Measurements from ENCODE around the gene SLC19A1.

Gene SLC19A1

DNA sequence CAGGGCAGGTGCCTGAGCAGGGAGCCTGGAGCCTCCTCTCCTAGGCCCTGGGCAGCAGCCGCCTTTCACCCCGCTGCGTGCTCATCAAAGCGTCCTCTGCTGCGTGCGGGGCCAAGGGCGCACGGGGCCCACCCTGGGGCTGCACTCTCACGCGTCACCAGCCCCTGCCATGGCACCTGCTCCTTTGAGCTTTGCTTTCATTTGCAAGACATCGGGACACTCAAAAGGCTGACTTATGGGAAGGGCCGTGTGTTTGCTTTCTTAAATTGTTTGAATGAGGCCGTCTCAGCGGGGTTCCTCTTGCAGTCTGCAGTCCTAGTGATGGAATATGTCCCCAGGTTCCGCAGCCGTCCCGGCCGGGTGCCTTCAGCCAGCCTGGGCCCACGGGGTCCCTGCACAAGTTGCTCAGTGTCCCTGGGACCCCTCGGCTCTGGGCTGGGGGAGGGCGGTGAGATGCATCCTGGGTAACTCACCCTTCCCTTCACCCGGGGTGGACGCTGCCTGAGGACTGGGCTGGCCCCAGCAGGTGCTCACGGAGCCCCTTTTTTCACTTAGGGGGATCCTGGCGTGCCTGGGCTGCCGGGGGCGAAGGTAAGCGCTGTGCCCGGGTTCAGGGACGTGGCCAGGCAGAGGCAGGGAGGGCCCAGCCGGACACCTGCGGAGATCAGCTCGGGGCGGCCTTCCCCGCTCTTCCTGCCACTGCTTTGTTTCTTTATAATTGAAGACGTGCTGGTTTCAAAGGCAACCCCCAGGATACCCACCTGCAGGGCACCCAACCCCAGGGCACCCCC, 53.1 kb downstream of the SLC19A1 start:
- DNase-seq, result no peak

DNA sequence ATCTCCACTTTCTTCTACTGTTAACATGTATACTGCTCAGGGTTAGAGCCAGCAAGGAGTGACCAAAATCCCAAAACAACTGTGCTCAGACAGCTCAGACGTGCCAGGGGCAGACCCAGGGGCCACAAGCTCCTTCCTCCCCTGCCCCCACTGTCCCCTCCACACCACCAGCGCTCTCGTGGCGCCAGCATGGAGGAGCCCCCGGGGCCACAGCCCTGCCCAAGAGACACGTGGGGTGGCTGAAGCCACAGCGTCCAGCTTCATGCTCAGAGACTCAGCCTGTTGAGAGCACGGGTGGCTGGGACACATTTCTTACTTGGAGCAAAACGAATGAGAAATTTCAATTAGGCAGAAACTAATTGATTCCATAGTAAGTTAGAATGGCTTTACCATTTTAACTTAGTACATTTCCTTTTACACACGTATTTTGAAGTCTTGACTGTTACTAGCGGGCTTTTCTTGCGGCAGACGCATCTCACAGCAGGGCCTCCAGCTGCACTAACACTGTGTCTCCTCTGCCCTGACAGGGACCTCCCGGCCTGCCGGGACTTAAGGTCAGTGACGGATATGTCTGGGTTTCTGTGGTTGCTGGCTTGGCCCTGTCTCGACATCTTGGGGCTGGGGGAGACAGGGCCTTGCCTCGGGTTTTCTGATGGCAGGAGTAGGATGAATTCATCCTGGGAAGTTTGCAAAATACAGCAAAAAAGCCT, 54.2 kb downstream of the SLC19A1 start:
- DNase-seq, result no peak

DNA sequence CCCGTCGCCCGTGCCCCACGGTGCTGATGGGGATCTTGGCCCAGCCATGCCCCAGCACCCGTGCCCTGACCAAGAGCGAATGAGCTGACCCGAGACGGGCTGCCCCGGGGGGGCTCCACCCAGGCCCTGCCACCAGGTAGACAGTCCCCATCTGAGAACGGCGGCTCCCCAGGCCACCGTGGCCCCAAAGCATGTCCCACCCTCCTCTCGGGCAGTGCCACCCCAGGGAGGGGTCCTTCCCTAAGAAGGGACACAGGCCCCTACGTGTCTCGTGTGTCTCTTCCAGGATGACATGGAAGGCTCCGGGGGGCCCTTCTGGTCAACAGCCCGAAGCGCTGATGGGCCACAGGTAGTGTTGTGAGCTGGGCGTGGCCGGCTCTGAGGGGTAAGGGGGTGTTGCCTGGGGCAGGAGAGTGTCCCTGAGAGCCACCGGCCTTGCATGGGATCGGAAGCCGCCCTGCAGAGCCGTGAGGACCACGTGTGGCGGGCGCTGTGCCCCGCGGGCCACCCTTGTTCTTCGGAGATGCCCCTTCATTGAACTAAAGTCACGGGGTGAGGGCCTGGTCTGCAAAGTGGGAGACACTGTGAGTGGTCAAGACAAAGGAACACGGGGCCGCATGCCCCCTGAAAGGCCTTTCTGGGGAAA, 55.0 kb downstream of the SLC19A1 start:
- no peak for DNase-seq

DNA sequence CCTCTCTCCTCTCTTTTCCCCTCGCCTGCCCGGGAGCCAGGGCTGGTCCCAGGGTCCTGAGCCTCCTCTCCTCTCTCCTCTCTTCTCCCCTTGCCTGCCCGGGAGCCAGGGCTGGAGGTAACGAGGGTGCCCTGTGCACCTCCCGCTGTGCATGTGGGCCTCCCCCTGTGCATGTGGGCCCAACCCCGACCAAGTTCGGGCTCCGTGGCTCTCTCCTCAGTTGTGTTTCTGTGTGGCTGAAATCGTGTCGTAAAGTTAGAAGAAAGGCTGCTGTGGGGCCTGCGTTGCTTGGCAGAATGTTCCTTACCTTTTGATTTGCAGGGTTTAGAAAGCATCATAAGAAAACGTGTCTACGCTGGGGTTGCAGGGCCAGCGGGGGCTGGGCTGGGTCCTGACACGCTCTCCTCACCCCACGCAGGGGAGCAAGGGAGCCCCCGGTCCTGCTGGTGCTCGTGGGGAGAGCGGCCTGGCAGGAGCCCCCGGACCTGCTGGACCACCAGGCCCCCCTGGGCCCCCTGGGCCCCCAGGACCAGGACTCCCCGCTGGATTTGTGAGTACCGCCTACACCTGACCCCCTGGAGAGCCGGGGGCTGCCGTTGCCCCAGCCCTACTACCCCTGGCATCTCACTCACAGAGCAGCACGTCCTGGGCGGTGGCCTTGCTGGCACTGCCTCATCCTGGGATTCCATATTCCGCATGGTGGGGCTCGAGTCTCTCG, 55.6 kb downstream of the SLC19A1 start:
- DNase-seq, result no peak

DNA sequence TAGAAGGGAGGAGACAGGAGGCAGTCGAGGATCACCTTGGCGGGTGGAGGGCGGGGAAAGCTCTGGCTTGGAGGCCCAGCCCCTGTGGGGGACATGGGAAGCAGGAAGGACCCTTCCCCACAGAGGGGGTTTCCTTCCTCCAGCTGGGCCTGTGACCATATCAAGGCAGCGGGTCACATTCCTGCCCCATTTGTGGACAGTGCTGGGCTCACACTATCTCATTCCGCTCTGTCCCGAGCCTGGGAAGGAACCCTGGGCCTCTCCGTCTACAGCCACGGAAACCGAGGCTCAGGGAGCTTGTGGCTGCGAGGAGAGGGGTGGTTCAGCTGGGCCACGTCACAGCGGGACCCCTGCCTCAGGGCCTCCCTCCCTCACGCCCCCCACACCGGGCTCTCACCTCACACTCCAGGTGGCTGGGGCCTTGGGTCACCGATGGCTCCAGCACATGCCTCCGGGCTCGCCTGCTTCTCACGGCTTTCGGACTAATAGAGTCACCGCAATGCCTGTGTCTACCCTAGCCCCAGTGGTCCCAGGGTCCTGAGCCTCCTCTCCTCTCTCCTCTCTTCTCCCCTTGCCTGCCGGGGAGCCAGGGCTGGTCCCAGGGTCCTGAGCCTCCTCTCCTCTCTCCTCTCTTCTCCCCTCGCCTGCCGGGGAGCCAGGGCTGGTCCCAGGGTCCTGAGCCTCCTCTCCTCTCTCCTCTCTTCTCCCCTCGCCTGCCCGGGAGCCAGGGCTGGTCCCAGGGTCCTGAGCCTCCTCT, 56.4 kb downstream of the SLC19A1 start:
- DNase-seq, result no peak

DNA sequence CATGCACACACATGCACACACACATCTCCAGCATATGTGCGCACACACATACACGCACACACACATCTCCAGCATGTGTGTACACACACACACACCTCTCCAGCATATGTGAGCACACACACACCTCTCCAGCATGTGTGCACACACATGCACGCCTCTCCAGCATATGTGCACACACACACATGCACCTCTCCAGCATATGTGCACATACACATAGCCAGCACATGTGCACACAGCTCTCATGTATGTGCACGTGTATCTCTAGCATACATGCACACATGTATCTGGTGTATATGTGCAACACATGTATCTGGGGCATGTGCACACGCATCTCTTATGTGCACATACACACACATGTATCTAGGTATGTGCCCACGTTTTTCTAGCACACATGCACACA, 57.9 kb downstream of the SLC19A1 start:
- no peak for DNase-seq

DNA sequence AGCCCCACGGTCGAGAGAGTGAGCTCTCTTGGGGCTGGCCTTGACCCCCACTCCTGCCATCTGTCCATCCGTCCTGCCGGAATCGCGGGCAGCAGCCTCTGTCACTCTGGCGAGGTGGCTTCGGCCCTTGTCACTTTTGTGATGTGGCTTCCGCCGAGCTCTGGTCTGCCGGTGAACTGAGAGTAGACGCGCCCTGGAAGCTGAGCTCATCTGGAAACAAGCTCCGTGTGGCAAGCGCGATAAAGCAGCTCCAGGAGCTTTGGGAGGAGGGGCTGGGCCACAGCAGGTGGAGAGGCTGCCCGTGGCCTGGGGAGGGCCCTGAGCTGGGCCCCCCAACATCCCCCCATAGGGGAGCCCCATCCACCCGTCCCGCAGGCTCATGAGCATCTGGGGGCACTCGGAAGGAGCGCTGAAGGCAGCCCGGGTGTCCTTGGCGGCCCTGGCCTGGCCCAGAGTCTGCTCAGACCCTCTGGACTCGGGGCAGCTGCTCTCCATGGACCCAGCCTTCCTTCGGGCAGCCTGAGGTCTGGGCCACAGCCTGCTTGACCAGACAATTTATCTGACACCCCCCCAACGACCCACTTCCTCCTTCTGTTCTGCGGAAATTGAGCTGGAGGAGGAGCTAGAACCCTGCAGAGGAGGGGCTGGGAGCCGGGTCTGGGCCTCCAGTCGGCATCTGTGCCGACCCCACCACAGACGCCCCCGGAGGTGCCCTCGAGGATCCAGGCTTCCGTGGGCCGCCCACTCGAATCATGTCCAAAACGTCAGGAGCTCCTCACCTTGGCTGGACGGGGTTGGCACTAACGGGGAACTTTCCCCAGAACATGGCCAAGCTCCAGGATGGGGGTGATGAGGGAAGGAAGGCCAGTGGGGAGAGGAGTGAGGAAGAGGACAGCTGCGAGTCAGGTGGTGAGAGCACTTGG, 59.1 kb downstream of the SLC19A1 start:
- peak; percentile 47 for DNase-seq

DNA sequence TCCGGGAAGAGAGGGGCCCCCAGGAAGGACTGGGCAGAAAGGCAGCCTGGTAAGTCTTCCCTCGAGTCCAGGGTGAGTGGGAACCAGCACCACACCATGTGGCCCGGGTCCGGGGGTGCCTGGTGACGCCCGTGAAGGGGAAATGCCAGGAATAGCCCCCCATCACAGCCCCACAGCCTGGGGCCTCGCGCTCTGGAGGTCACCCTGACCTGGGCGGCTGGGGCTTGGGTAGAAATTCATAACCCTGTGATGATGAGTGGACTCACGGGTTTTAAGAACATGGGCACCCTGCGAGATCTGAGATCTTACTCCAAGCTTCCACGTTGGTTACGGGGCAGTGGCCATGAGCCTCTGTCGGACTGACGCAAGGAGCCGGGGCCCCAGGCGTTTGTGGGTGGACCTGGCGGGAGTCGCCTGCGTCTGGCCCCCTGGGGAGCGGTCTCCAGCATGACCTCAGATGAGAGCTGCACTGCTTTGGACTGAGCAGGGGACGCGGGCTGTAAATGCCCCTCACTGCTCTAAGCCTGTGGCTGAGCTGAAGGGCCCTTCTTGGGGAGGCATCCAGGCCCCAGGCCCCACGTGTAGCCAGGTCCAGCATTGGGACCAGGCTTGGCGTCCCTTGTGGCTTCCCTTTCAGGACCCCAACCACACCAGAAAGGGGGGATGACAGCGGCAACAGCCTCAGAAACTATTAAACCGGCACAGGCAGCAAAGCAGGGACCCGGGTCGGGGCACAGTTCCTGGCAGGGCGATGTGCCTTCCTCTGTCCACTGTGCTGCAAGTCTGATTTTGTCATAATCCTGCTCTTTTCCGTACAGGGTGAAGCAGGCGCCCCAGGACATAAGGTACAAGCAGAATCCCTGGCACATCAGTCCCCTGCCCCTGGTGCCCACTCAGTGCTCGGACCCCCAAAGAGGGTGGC, 60.0 kb downstream of the SLC19A1 start:
- DNase-seq, result no peak

DNA sequence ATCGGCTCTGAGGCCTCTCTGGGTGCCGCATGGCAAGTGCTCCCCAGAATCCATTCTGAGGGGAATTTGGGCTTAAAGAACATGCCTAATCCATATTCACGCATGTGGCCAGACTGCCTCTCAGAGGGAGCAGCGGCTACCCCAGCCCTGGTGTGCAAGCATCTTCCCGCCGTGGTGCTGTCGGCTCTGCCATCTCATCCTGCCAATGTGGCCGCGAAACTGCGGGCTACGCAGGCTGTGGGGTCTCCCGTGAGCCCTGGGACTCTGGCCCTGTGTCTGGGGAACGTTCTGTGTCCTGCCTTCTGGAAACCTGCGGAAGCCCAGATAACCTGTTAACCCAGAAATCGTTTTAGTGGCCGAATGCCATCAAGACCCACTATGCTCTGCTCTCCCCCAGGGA, 60.7 kb downstream of the SLC19A1 start:
- no peak for DNase-seq

DNA sequence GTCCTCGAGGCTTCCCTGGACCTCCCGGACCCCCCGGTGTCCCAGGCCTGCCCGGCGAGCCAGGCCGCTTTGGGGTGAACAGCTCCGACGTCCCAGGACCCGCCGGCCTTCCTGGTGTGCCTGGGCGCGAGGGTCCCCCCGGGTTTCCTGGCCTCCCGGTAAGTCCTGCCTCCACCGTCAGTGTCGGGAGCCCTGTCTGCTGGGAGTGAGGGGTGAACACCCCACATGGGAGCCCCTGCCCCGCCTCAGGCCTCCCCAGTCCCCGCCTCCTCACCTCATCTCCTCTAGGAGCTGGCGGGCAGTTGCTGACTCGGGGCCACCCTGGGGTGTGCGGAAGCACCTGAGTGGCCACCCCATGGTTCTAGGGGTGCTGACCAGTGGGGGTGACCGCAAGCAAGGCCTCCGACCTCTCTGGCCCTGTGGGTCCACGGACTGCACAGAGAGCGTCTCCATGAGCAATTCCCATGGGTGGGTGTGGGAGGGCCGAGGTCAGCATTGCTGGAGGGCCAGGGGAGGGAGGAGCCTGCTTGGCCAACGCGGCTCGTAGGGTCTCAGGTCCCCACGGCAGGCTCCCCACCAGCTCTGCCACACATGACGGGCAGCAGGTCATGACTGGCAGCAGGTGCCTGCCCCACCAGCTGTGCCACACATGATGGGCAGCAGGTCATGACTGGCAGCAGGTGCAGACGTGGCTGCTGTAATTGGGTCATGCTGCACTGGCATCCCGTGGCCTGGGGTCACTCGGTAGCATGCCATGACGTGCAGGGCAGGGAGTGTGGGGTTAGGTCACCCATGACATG, 61.3 kb downstream of the SLC19A1 start:
- DNase-seq, result no peak

DNA sequence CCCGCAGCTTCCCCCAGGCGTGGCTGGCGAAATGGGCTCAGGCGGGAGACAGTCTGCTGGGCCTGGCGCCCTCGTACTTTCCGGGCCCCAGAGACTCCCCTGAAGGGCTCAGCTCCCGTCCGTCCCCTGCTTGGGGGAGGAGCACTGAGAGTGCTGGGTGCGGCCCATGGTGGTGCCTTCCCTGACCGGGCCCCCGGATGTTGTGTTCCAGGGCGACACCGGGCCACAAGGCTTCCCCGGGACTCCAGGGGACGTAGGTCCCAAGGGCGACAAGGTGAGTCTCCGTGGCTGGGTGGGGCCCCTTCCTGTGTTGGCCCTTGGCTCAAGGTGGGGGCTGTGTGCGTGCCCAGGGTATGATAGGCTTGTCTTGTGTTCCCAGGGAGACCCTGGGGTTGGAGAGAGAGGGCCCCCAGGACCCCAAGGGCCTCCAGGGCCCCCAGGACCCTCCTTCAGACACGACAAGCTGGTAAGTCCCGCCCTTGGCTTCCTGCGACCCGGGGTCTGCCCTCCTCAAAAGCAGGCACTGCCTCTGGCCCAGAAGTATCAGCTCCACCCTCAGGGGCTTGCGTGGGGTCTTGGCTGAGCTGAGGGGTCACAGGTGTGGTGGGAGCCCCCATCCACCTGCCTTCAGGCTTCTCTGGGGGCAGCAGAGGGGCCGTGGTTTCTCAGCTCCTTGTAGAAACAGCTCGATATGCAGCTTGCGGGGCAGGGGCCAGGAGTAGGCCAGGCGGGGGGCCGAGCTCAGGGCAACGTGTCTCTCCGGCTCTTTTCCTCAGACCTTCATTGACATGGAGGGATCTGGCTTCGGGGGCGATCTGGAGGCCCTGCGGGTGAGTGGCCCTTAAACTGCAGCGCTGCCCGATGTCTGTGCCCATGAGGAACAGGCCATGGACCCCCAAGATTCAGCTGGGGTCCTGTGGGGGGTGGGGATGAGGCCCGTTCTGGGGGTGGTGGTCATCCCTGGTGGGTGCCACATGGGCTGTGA, 62.3 kb downstream of the SLC19A1 start:
- peak; percentile 26 for DNase-seq

DNA sequence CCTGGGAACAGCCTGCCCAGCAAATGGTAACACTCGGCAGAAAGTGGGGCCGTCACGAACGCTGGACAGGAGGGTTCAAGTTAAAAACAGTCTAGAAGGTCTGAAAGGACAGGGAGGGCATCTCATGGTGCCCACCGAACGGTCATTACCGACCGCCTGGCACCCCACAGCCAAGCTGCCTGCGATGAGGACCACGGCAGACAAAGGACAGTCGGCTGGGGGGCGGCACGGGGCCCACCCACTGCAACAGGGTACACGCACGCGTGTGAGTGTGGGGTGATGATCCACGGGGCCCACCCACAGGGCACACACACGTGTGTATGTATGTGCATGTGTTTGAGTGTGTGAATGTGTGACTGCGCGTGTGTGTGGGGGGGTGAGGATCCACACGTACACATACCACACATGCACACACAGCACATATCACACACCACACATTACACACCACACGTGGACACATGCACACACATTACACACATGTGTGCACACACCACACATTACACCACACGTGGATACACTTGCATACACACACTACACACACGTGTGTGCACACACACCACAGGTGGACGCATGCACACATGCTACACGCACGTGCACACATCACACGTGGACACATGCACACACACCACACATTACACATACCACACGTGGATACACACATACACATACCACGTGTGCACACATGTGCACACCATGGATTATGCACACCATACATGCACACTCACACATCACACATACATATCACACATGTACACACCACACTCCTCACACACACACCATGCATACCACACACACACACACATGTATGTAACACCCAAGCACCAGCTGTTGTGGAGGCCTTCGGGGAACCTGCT, 63.2 kb downstream of the SLC19A1 start:
- DNase-seq, result no peak

DNA sequence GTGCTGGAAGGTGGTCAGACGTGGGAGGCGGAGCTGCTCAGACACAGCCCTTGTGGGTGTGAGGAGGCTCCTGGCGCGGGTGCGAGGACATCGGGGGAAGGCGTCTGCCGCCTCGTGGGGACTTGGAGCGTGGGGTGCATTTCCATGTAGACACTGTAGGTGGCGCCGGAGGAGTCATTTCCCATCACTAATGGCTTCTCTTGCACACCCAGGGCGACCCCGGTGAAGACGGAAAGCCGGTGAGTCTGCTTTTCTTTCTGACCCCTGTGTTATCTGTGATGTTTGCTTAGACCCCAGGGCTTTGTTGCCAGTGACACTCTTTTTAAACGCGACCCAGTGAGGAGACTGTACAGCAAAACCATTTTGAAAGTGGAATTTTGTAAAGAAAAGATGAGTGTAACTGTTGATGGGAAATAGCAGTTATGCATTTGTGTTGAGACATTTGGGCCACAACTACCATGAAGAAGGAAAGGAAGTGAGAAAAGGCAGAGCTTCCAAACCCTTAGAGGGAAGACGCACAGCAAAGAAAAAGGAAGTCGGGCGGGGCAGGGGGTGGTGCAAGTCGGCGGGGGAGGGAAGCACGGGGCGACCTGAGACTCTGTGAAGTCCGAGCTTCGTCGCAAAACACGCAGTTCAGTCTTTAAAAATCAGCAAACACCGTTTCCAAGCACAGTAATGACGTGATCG, 64.0 kb downstream of the SLC19A1 start:
- peak; percentile 85 for DNase-seq

DNA sequence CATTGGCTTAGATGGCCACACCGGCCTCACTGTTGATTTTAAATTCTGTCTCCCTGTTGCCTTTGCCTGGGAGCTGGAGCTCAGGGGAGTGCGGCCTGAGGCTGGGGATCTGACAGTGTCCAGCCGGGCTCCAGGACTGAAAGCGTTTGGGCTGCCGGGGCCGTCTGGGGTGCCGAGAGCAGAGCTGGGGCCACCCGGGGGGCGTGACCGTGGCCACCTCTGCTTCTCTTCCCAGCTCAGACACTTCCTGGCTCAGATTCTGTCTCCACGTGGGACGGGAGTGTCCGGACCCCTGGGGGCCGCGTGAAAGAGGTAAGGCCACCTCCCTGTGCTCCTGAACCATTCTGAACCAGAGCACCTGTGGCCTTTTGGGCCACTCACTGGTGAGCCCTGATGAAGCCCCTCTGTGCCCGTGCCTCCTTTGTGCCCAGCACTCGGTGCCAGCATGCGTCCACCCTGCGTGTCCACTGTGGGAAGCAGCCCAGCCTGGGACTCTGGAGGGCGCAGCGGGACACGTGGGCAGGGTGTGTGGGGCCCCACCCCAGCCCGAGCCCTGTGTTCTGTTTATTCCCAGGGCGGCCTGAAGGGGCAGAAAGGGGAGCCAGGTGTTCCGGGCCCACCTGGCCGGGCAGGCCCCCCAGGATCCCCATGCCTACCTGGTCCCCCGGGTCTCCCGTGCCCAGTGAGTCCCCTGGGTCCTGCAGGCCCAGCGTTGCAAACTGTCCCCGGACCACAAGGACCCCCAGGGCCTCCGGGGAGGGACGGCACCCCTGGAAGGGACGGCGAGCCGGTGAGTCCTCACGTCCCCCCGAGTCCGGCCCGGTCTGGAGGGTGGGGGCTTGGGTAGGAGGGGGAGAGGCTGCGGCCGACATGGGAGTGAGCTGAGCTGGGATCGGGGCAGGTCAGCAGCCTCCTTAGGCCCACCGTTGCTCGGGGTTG, 64.8 kb downstream of the SLC19A1 start:
- DNase-seq, result no peak

DNA sequence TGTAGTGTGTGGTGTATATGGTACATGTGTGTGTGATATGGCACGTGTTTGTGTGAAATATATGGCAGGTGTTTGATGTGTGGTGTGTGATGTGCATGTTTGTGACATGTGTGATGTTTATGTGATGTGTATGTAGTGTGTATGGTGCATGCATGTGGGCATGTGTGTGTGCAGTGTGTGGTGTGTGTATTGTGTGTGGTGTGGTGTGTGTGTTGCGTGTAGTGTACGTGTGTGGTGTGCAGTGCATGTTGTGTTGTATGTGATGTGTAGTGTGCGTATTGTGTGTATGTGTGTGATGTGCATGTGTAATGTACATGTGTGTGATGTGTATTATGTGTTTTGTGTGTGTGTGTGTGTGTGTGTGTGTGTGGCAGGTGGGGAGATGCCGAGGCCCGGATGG, 65.7 kb downstream of the SLC19A1 start:
- no peak for DNase-seq
